ENCODE measurements around the gene CCDC32.

The CCDC32 gene

GRCh38 chr15:40555876-40556275, 9.0 kb downstream of the CCDC32 start:
- DNase-seq (ENCODE audit: low spot score in 2 of 2): no peak
- H3K27me3 ChIP-seq (ENCODE audit: low read depth): no peaks in the 10 kb centered on the region
- H3K9me3 ChIP-seq: no peaks in the 10 kb centered on the region
- in situ Hi-C loops (cut with MboI; ENCODE audit: low sequenced_read_pairs): no loop called here
- H3K4me3 ChIP-seq: no peak overlapping the region
- H3K4me1 ChIP-seq: no peaks in the 10 kb centered on the region
- no peaks in the 10 kb centered on the region for H3K36me3 ChIP-seq (replicated peaks)

GRCh38 chr15:40554161-40554525, 10.7 kb downstream of the CCDC32 start:
- no peaks in the 10 kb centered on the region for H3K27me3 ChIP-seq (ENCODE audit: low read depth)
- H3K36me3 ChIP-seq (replicated peaks): no peaks in the 10 kb centered on the region
- in situ Hi-C loops (cut with MboI; ENCODE audit: low sequenced_read_pairs): no loop called here
- DNase-seq (ENCODE audit: low spot score in 2 of 2): no peak
- H3K9me3 ChIP-seq: no peaks in the 10 kb centered on the region
- no peak overlapping the region for H3K4me3 ChIP-seq
- no peaks in the 10 kb centered on the region for H3K4me1 ChIP-seq

- Histone ChIP-seq H3K36me3 (replicated peaks) (no peaks in the 10 kb centered on the region), H3K4me3 (no peak overlapping the region), H3K4me1 (no peaks in the 10 kb centered on the region), H3K27me3 (ENCODE audit: low read depth) (no peaks in the 10 kb centered on the region), H3K9me3 (no peaks in the 10 kb centered on the region)
- DNase-seq (ENCODE audit: low spot score in 2 of 2): no peak
- in situ Hi-C loops (cut with MboI; ENCODE audit: low sequenced_read_pairs): no loop called here
Measured at GRCh38 chr15:40550341-40551037, 14.4 kb downstream of the CCDC32 start.

GRCh38 chr15:40549894-40550293, 14.9 kb downstream of the CCDC32 start:
- H3K36me3 ChIP-seq (replicated peaks): no peaks in the 10 kb centered on the region
- H3K4me1 ChIP-seq: no peaks in the 10 kb centered on the region
- H3K27me3 ChIP-seq (ENCODE audit: low read depth): no peaks in the 10 kb centered on the region
- H3K4me3 ChIP-seq: no peak overlapping the region
- in situ Hi-C loops (cut with MboI; ENCODE audit: low sequenced_read_pairs): no loop called here
- DNase-seq (ENCODE audit: low spot score in 2 of 2): no peak
- no peaks in the 10 kb centered on the region for H3K9me3 ChIP-seq

GRCh38 chr15:40548610-40549009, 16.2 kb downstream of the CCDC32 start:
- DNase-seq (ENCODE audit: low spot score in 2 of 2): no peak
- Histone ChIP-seq H3K27me3 (ENCODE audit: low read depth) (no peaks in the 10 kb centered on the region), H3K9me3 (no peaks in the 10 kb centered on the region), H3K4me1 (no peaks in the 10 kb centered on the region), H3K36me3 (replicated peaks) (no peaks in the 10 kb centered on the region), H3K4me3 (no peak overlapping the region)
- in situ Hi-C loops (cut with MboI; ENCODE audit: low sequenced_read_pairs): no loop called here

- H3K4me3 ChIP-seq: no peak overlapping the region
- H3K27me3 ChIP-seq (ENCODE audit: low read depth): no peaks in the 10 kb centered on the region
- in situ Hi-C loops (cut with MboI; ENCODE audit: low sequenced_read_pairs): no loop called here
- DNase-seq (ENCODE audit: low spot score in 2 of 2): no peak
- H3K36me3 ChIP-seq (replicated peaks): no peaks in the 10 kb centered on the region
- peaks cover 8% of the 10 kb centered on the region for H3K4me1 ChIP-seq
- no peaks in the 10 kb centered on the region for H3K9me3 ChIP-seq
Measured at GRCh38 chr15:40545457-40545856, 19.4 kb downstream of the CCDC32 start.

- H3K27me3 ChIP-seq (ENCODE audit: low read depth): no peaks in the 10 kb centered on the region
Measured at GRCh38 chr15:40543631-40544294, 21.1 kb downstream of the CCDC32 start.

GRCh38 chr15:40543082-40543481, 21.8 kb downstream of the CCDC32 start:
- Histone ChIP-seq H3K4me1 (peaks cover 8% of the 10 kb centered on the region), H3K36me3 (replicated peaks) (no peaks in the 10 kb centered on the region), H3K4me3 (no peak overlapping the region), H3K9me3 (no peaks in the 10 kb centered on the region), H3K27me3 (ENCODE audit: low read depth) (no peaks in the 10 kb centered on the region)
- DNase-seq (ENCODE audit: low spot score in 2 of 2): no peak
- in situ Hi-C loops (cut with MboI; ENCODE audit: low sequenced_read_pairs): no loop called here

More at GRCh38 chr15:40543631-40544294, 21.1 kb downstream of the CCDC32 start:
- Histone ChIP-seq H3K4me1 (peaks cover 8% of the 10 kb centered on the region), H3K4me3 (no peak overlapping the region), H3K9me3 (no peaks in the 10 kb centered on the region), H3K36me3 (replicated peaks) (no peaks in the 10 kb centered on the region)
- in situ Hi-C loops (cut with MboI; ENCODE audit: low sequenced_read_pairs): no loop called here
- no peak for DNase-seq (ENCODE audit: low spot score in 2 of 2)

- Histone ChIP-seq H3K27me3 (ENCODE audit: low read depth) (no peaks in the 10 kb centered on the region), H3K4me1 (peaks cover 8% of the 10 kb centered on the region), H3K36me3 (replicated peaks) (no peaks in the 10 kb centered on the region), H3K4me3 (no peak overlapping the region), H3K9me3 (no peaks in the 10 kb centered on the region)
- in situ Hi-C loops (cut with MboI; ENCODE audit: low sequenced_read_pairs): no loop called here
- DNase-seq (ENCODE audit: low spot score in 2 of 2): peak in 1 of 2 experiments; percentile 30
Measured at GRCh38 chr15:40538976-40539375, 25.9 kb downstream of the CCDC32 start.

- H3K4me1 ChIP-seq: no peaks in the 10 kb centered on the region
- H3K9me3 ChIP-seq: no peaks in the 10 kb centered on the region
- H3K4me3 ChIP-seq: no peak overlapping the region
- H3K36me3 ChIP-seq (replicated peaks): no peaks in the 10 kb centered on the region
- in situ Hi-C loops (cut with MboI; ENCODE audit: low sequenced_read_pairs): no loop called here
- H3K27me3 ChIP-seq (ENCODE audit: low read depth): peaks cover 5% of the 10 kb centered on the region; the same call in 1 of the 2 replicates
- DNase-seq (ENCODE audit: low spot score in 2 of 2): no peak
Measured at GRCh38 chr15:40536501-40536900, 28.3 kb downstream of the CCDC32 start.

GRCh38 chr15:40534371-40534770, 30.5 kb downstream of the CCDC32 start:
- in situ Hi-C loops (cut with MboI; ENCODE audit: low sequenced_read_pairs): no loop called here

GRCh38 chr15:40533763-40534364, 31.0 kb downstream of the CCDC32 start:
- H3K9me3 ChIP-seq: no peaks in the 10 kb centered on the region
- no peak overlapping the region for H3K4me3 ChIP-seq
- in situ Hi-C loops (cut with MboI; ENCODE audit: low sequenced_read_pairs): no loop called here
- peaks cover 5% of the 10 kb centered on the region; the same call in 1 of the 2 replicates for H3K27me3 ChIP-seq (ENCODE audit: low read depth)
- DNase-seq (ENCODE audit: low spot score in 2 of 2): no peak
- no peaks in the 10 kb centered on the region for H3K4me1 ChIP-seq
- no peaks in the 10 kb centered on the region for H3K36me3 ChIP-seq (replicated peaks)

More at GRCh38 chr15:40534371-40534770, 30.5 kb downstream of the CCDC32 start:
- DNase-seq (ENCODE audit: low spot score in 2 of 2): no peak
- H3K4me1 ChIP-seq: no peaks in the 10 kb centered on the region
- no peaks in the 10 kb centered on the region for H3K9me3 ChIP-seq
- H3K4me3 ChIP-seq: no peak overlapping the region
- H3K27me3 ChIP-seq (ENCODE audit: low read depth): peaks cover 5% of the 10 kb centered on the region; the same call in 1 of the 2 replicates
- H3K36me3 ChIP-seq (replicated peaks): no peaks in the 10 kb centered on the region

- peaks cover 5% of the 10 kb centered on the region; the same call in 1 of the 2 replicates for H3K27me3 ChIP-seq (ENCODE audit: low read depth)
- DNase-seq (ENCODE audit: low spot score in 2 of 2): no peak
- no peaks in the 10 kb centered on the region for H3K36me3 ChIP-seq (replicated peaks)
- H3K4me1 ChIP-seq: no peaks in the 10 kb centered on the region
- H3K4me3 ChIP-seq: no peak overlapping the region
- no peaks in the 10 kb centered on the region for H3K9me3 ChIP-seq
- in situ Hi-C loops (cut with MboI; ENCODE audit: low sequenced_read_pairs): no loop called here
Measured at GRCh38 chr15:40528801-40529200, 36.0 kb downstream of the CCDC32 start.

GRCh38 chr15:40525855-40526254, 39.0 kb downstream of the CCDC32 start:
- no peaks in the 10 kb centered on the region for H3K4me1 ChIP-seq
- in situ Hi-C loops (cut with MboI; ENCODE audit: low sequenced_read_pairs): no loop called here
- DNase-seq (ENCODE audit: low spot score in 2 of 2): no peak

More at GRCh38 chr15:40525855-40526254, 39.0 kb downstream of the CCDC32 start:
- Histone ChIP-seq H3K4me3 (no peak overlapping the region), H3K9me3 (no peaks in the 10 kb centered on the region), H3K36me3 (replicated peaks) (no peaks in the 10 kb centered on the region), H3K27me3 (ENCODE audit: low read depth) (0 out of 2 replicates have a peak, but pooled peaks cover 6% of the 10 kb centered on the region)

All from HAP-1 (cell line).